Astrocyte (in vitro differentiated cells and primary cell): ENCODE measurements around the gene DNAH9. TPM values are rescaled to one million over a fixed set of nuclear protein-coding genes. Genes with fewer than 3 reads are reported as not detected.

Experiments used
- DNase-seq: peaks from one replicate; pipeline ENCODE4 v3.0.0-alpha.2; 2010; ENCODE audit warnings: low read depth
- FAIRE-seq: peaks from 2 replicates; lab custom pipeline; 2011; peaks lifted over from hg19 to GRCh38; lab: Jason Lieb, UNC
- H2AFZ ChIP-seq: 2 replicates; pipeline ENCODE4 v1.6.0; 2012; ENCODE audit warnings: low read depth, low read length, inconsistent platforms
- H3K27ac ChIP-seq: 2 replicates; pipeline ENCODE4 v1.5.1; 2011; ENCODE audit warnings: low read depth, low read length, inconsistent platforms
- H3K27me3 ChIP-seq: 2 replicates; pipeline ENCODE4 v1.6.0; 2011; ENCODE audit warnings: low read length, inconsistent platforms; ENCODE audit not compliant: insufficient read depth
- H3K36me3 ChIP-seq: 2 replicates; pipeline ENCODE4 v1.5.1; 2011; ENCODE audit warnings: low read length, inconsistent platforms; ENCODE audit not compliant: insufficient read depth
- H3K4me1 ChIP-seq: 2 replicates; pipeline ENCODE4 v1.5.1; 2011; ENCODE audit warnings: low read length, inconsistent platforms; ENCODE audit not compliant: insufficient read depth
- H3K4me2 ChIP-seq: 2 replicates; pipeline ENCODE4 v1.6.0; 2012; ENCODE audit warnings: low read length, inconsistent platforms
- H3K4me3 ChIP-seq: 2 replicates; pipeline ENCODE4 v1.5.1; 2011; ENCODE audit warnings: low read depth, mild to moderate bottlenecking, low read length, inconsistent platforms; ENCODE audit not compliant: insufficient read depth
- H3K79me2 ChIP-seq: 2 replicates; pipeline ENCODE4 v1.6.0; 2012; ENCODE audit warnings: mild to moderate bottlenecking, low read length, inconsistent platforms; ENCODE audit not compliant: insufficient read depth
- H3K9ac ChIP-seq: 2 replicates; pipeline ENCODE4 v1.6.0; 2012; ENCODE audit warnings: mild to moderate bottlenecking, low read length, inconsistent platforms
- H3K9me3 ChIP-seq: 2 replicates; pipeline ENCODE4 v1.5.1; 2012; ENCODE audit warnings: low read depth, mild to moderate bottlenecking, low read length, inconsistent platforms; ENCODE audit not compliant: insufficient read depth
- H4K20me1 ChIP-seq: 2 replicates; pipeline ENCODE4 v1.6.0; 2012; ENCODE audit warnings: low read length, inconsistent platforms; ENCODE audit not compliant: insufficient read depth
- H3K27ac Mint-ChIP-seq: one replicate; pipeline ENCODE4 v1.8.0; 2021; ENCODE audit warnings: mild to moderate bottlenecking, mixed read lengths; ENCODE audit not compliant: unreplicated experiment
- H3K27me3 Mint-ChIP-seq: one replicate; pipeline ENCODE4 v1.8.0; 2021; ENCODE audit warnings: low read depth, mixed read lengths; ENCODE audit not compliant: unreplicated experiment
- H3K36me3 Mint-ChIP-seq: one replicate; pipeline ENCODE4 v1.8.0; 2021; ENCODE audit warnings: low read depth, mixed read lengths; ENCODE audit not compliant: unreplicated experiment
- H3K4me1 Mint-ChIP-seq: one replicate; pipeline ENCODE4 v1.8.0; 2021; ENCODE audit warnings: low read depth, mixed read lengths; ENCODE audit not compliant: unreplicated experiment
- H3K4me3 Mint-ChIP-seq: one replicate; pipeline ENCODE4 v1.8.0; 2021; ENCODE audit warnings: mild to moderate bottlenecking, moderate library complexity, mixed read lengths; ENCODE audit not compliant: unreplicated experiment
- H3K9me3 Mint-ChIP-seq: one replicate; pipeline ENCODE4 v1.8.0; 2021; ENCODE audit warnings: mild to moderate bottlenecking, mixed read lengths; ENCODE audit not compliant: unreplicated experiment
- CTCF ChIP-seq: IDR thresholded peaks from 2 replicates; pipeline ENCODE4 v1.5.1; 2011; ENCODE audit warnings: low read depth, mild to moderate bottlenecking, inconsistent platforms, low read length, moderate library complexity; ENCODE audit not compliant: insufficient read depth
- EZH2 ChIP-seq: IDR thresholded peaks from 2 replicates; pipeline ENCODE4 v1.6.1; 2012; ENCODE audit warnings: mild to moderate bottlenecking, low read length, inconsistent platforms; ENCODE audit not compliant: insufficient read depth
- total RNA-seq: library from RNA; stranded (reverse); gene quantifications from 2 replicates; pipeline ENCODE4 v1.2.1, GENCODE V29; 2021

The DNAH9 gene
- total RNA-seq, 1 donor from 2014 or later, result not detected

GRCh38 chr17:11853321-11854151 lies 255.3 kb downstream of the DNAH9 start:
- Histone ChIP-seq H3K27ac (peak overlapping the region; percentile 55), H3K4me1 (no peaks in the 10 kb centered on the region), H3K4me3 (no peak overlapping the region), H3K4me2 (peak overlapping the region; percentile 45), H3K36me3 (no peaks in the 10 kb centered on the region), H3K9ac (peak overlapping the region; percentile 5), H3K79me2 (no peaks in the 10 kb centered on the region), H4K20me1 (no peaks in the 10 kb centered on the region), H3K9me3 (no peaks in the 10 kb centered on the region), H3K27me3 (no peaks in the 10 kb centered on the region), H2AFZ (peak overlapping the region; percentile 46)
- FAIRE-seq, result no peak
- Mint-ChIP-seq H3K36me3 (no peaks in the 10 kb centered on the region), H3K27ac (no peak overlapping the region), H3K27me3 (no peaks in the 10 kb centered on the region), H3K4me3 (no peak overlapping the region), H3K9me3 (peaks cover 13% of the 10 kb centered on the region), H3K4me1 (no peaks in the 10 kb centered on the region)
- TF ChIP-seq EZH2 (no peak), CTCF (no peak)
- peak; percentile 12 for DNase-seq

DNA sequence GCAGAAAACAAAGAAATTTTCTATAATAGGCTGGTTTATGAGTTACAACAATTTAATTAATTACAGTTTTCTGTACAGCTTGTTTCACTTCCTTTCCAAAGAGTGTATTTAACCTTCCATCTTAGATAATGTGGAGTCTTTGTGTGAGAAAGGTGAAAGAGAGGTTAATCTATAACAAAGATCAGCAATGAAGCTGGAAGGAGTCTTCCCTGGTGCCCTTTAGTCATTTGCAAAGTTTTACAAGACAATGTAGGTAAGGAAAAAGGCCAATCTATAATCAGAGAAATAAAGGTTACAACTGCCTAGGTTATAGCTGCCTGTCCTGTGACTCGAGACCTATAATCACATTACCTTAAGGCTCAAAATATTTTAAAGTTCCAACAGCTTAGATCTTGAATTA lies 257.0 kb downstream of the DNAH9 start:
- Histone ChIP-seq H3K4me1 (no peaks in the 10 kb centered on the region), H4K20me1 (no peaks in the 10 kb centered on the region), H3K4me3 (no peak overlapping the region), H3K27me3 (no peaks in the 10 kb centered on the region), H3K9me3 (no peaks in the 10 kb centered on the region), H3K4me2 (no peak overlapping the region), H3K9ac (no peak overlapping the region), H2AFZ (no peak overlapping the region), H3K36me3 (no peaks in the 10 kb centered on the region), H3K79me2 (no peaks in the 10 kb centered on the region), H3K27ac (no peak overlapping the region)
- H3K9me3 Mint-ChIP-seq, result peaks cover 18% of the 10 kb centered on the region
- H3K4me3 Mint-ChIP-seq, result no peak overlapping the region
- H3K36me3 Mint-ChIP-seq, result no peaks in the 10 kb centered on the region
- H3K27ac Mint-ChIP-seq, result no peak overlapping the region
- no peaks in the 10 kb centered on the region for H3K4me1 Mint-ChIP-seq
- FAIRE-seq (no peak), DNase-seq (no peak)
- TF ChIP-seq EZH2 (no peak), CTCF (no peak)
- no peaks in the 10 kb centered on the region for H3K27me3 Mint-ChIP-seq

DNA sequence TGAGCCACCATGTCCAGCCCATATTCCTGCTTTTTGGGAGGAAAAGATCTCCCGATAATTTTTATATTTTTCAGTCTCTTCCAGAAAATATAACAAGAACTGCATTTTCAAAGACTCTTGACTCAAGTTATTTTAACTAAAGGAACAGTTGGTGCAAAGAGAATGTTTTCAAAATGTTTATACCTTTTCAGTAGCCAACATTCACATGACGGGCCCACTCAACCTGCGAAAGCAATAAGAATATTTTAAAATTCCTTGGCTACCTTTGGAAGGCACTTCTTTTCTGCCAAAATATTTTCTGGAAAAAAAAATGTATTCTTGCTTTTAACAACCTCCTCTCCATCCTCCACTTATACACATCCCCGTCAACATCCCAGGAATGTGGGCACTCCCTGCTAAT lies 258.7 kb downstream of the DNAH9 start:
- FAIRE-seq, result no peak

More for the DNA sequence above, 258.7 kb downstream of the DNAH9 start:
- DNase-seq, result no peak
- no peak overlapping the region for H3K9ac ChIP-seq
- H3K27ac Mint-ChIP-seq, result no peak overlapping the region
- H3K9me3 Mint-ChIP-seq, result peaks cover 10% of the 10 kb centered on the region
- H3K27me3 Mint-ChIP-seq, result no peaks in the 10 kb centered on the region
- no peaks in the 10 kb centered on the region for H3K36me3 Mint-ChIP-seq
- H3K4me1 ChIP-seq, result no peaks in the 10 kb centered on the region
- no peak overlapping the region for H3K4me3 Mint-ChIP-seq
- no peaks in the 10 kb centered on the region for H3K79me2 ChIP-seq
- H3K4me1 Mint-ChIP-seq, result no peaks in the 10 kb centered on the region
- H2AFZ ChIP-seq, result no peak overlapping the region
- no peak for TF ChIP-seq EZH2
- no peak for TF ChIP-seq CTCF
- H3K27me3 ChIP-seq, result no peaks in the 10 kb centered on the region
- H3K27ac ChIP-seq, result no peak overlapping the region
- H4K20me1 ChIP-seq, result no peaks in the 10 kb centered on the region
- H3K9me3 ChIP-seq, result no peaks in the 10 kb centered on the region
- no peak overlapping the region for H3K4me2 ChIP-seq
- no peak overlapping the region for H3K4me3 ChIP-seq
- H3K36me3 ChIP-seq, result no peaks in the 10 kb centered on the region
